ENCODE results near the gene ADRM1. TPM values are rescaled to one million over a fixed set of nuclear protein-coding genes. Genes with fewer than 3 reads are reported as not detected.

ADRM1 gene
- total RNA-seq, 2 experiments from 2014 or later = 97.7 to 103 TPM

- Mint-ChIP-seq H3K36me3 (ENCODE audit: low read depth) (peaks cover 2% of the 10 kb centered on the region), H3K27ac (no peak overlapping the region), H3K4me1 (ENCODE audit: low read depth) (no peaks in the 10 kb centered on the region), H3K27me3 (ENCODE audit: low read depth) (no peaks in the 10 kb centered on the region), H3K4me3 (no peak overlapping the region), H3K9me3 (ENCODE audit: insufficient read depth) (no peaks in the 10 kb centered on the region)
- POLR2A ChIA-PET = no interaction called here
- no peak for ATAC-seq
- DNase-seq = no peak
- CTCF ChIA-PET = no interaction called here
Observed at GRCh38 chr20:62353289-62354030, 50.7 kb downstream of the ADRM1 start.

GRCh38 chr20:62354031-62354808, 51.4 kb downstream of the ADRM1 start:
- Mint-ChIP-seq H3K4me3 (no peak overlapping the region), H3K27ac (no peak overlapping the region), H3K36me3 (ENCODE audit: low read depth) (peaks cover 2% of the 10 kb centered on the region), H3K4me1 (ENCODE audit: low read depth) (no peaks in the 10 kb centered on the region), H3K27me3 (ENCODE audit: low read depth) (no peaks in the 10 kb centered on the region), H3K9me3 (ENCODE audit: insufficient read depth) (no peaks in the 10 kb centered on the region)
- ChIA-PET POLR2A (no interaction called here), CTCF (no interaction called here)
- ATAC-seq (peak; percentile 10), DNase-seq (no peak)

GRCh38 chr20:62354811-62355341, 52.1 kb downstream of the ADRM1 start:
- no peak for DNase-seq
- H3K36me3 Mint-ChIP-seq (ENCODE audit: low read depth) = no peaks in the 10 kb centered on the region
- H3K4me3 Mint-ChIP-seq = no peak overlapping the region
- no peak overlapping the region for H3K27ac Mint-ChIP-seq
- H3K9me3 Mint-ChIP-seq (ENCODE audit: insufficient read depth) = no peaks in the 10 kb centered on the region
- no peak for ATAC-seq
- H3K27me3 Mint-ChIP-seq (ENCODE audit: low read depth) = no peaks in the 10 kb centered on the region
- no peaks in the 10 kb centered on the region for H3K4me1 Mint-ChIP-seq (ENCODE audit: low read depth)
- ChIA-PET CTCF (no interaction called here), POLR2A (interaction anchor here (1.6 kb wide), 1 partner anchor 12 kb away, joined by 3 read pairs; the partner anchor contains the start of gene LAMA5)

- ATAC-seq = no peak
- H3K4me1 Mint-ChIP-seq (ENCODE audit: low read depth) = no peaks in the 10 kb centered on the region
- DNase-seq = no peak
- no peak overlapping the region for H3K27ac Mint-ChIP-seq
- ChIA-PET CTCF (no interaction called here), POLR2A (interaction anchor here (0.6 to 1.6 kb wide), 2 partner anchors 11 to 321 kb away, joined by 3 read pairs; partner anchors contain the start of gene LAMA5)
- H3K27me3 Mint-ChIP-seq (ENCODE audit: low read depth) = no peaks in the 10 kb centered on the region
- no peak overlapping the region for H3K4me3 Mint-ChIP-seq
- H3K36me3 Mint-ChIP-seq (ENCODE audit: low read depth) = no peaks in the 10 kb centered on the region
- no peaks in the 10 kb centered on the region for H3K9me3 Mint-ChIP-seq (ENCODE audit: insufficient read depth)
Observed at GRCh38 chr20:62355516-62355877, 52.7 kb downstream of the ADRM1 start.

- H3K27ac Mint-ChIP-seq = no peak overlapping the region
- no peaks in the 10 kb centered on the region for H3K36me3 Mint-ChIP-seq (ENCODE audit: low read depth)
- H3K27me3 Mint-ChIP-seq (ENCODE audit: low read depth) = no peaks in the 10 kb centered on the region
- DNase-seq (no peak), ATAC-seq (no peak)
- no peaks in the 10 kb centered on the region for H3K9me3 Mint-ChIP-seq (ENCODE audit: insufficient read depth)
- POLR2A ChIA-PET = interaction anchor here (0.6 to 1.6 kb wide), 2 partner anchors 11 to 322 kb away, joined by 3 read pairs; partner anchors contain the start of gene LAMA5
- no peaks in the 10 kb centered on the region for H3K4me1 Mint-ChIP-seq (ENCODE audit: low read depth)
- CTCF ChIA-PET = no interaction called here
- H3K4me3 Mint-ChIP-seq = no peak overlapping the region
Observed at GRCh38 chr20:62355878-62356588, 53.2 kb downstream of the ADRM1 start.

- no peak overlapping the region for H3K4me3 Mint-ChIP-seq
- ATAC-seq (no peak), DNase-seq (no peak)
- H3K9me3 Mint-ChIP-seq (ENCODE audit: insufficient read depth) = no peaks in the 10 kb centered on the region
- no peak overlapping the region for H3K27ac Mint-ChIP-seq
- H3K4me1 Mint-ChIP-seq (ENCODE audit: low read depth) = no peaks in the 10 kb centered on the region
- no peaks in the 10 kb centered on the region for H3K27me3 Mint-ChIP-seq (ENCODE audit: low read depth)
- CTCF ChIA-PET = no interaction called here
- no peaks in the 10 kb centered on the region for H3K36me3 Mint-ChIP-seq (ENCODE audit: low read depth)
- POLR2A ChIA-PET = interaction anchor here (1.6 kb wide), 1 partner anchor 10 kb away, joined by 3 read pairs; the partner anchor contains the start of gene LAMA5
Observed at GRCh38 chr20:62356589-62357186, 53.9 kb downstream of the ADRM1 start.

GRCh38 chr20:62357187-62357667, 54.4 kb downstream of the ADRM1 start:
- ATAC-seq (no peak), DNase-seq (no peak)
- H3K4me3 Mint-ChIP-seq = no peak overlapping the region
- POLR2A ChIA-PET = no interaction called here
- no peaks in the 10 kb centered on the region for H3K9me3 Mint-ChIP-seq (ENCODE audit: insufficient read depth)
- no peaks in the 10 kb centered on the region for H3K27me3 Mint-ChIP-seq (ENCODE audit: low read depth)
- H3K4me1 Mint-ChIP-seq (ENCODE audit: low read depth) = no peaks in the 10 kb centered on the region
- no peak overlapping the region for H3K27ac Mint-ChIP-seq
- no peaks in the 10 kb centered on the region for H3K36me3 Mint-ChIP-seq (ENCODE audit: low read depth)
- CTCF ChIA-PET = no interaction called here

GRCh38 chr20:62357681-62358080, 54.9 kb downstream of the ADRM1 start:
- CTCF ChIA-PET = no interaction called here
- DNase-seq (no peak), ATAC-seq (no peak)
- Mint-ChIP-seq H3K4me1 (ENCODE audit: low read depth) (no peaks in the 10 kb centered on the region), H3K9me3 (ENCODE audit: insufficient read depth) (no peaks in the 10 kb centered on the region), H3K4me3 (no peak overlapping the region), H3K27me3 (ENCODE audit: low read depth) (no peaks in the 10 kb centered on the region), H3K27ac (no peak overlapping the region), H3K36me3 (ENCODE audit: low read depth) (no peaks in the 10 kb centered on the region)
- POLR2A ChIA-PET = no interaction called here

Small RNAs within 50 kb of the gene (microRNA-seq; reads per million reads assigned to microRNA genes)
- not detected for gene MIR4758

Other genes starting within 250 kb of the ADRM1 start
- 10 to 100 TPM; 24.0 to 24.1 TPM for gene TAF4, start 237.1 kb upstream of the ADRM1 start, total RNA-seq
- 10 to 100 TPM; 42.4 to 42.8 TPM for gene LSM14B, start 180.5 kb upstream of the ADRM1 start, total RNA-seq
- gene PSMA7, start 159.6 kb upstream of the ADRM1 start, total RNA-seq = 100 to 1,000 TPM; 333 to 352 TPM
- 10 to 100 TPM; 15.9 to 17.9 TPM for gene SS18L1, start 159.2 kb upstream of the ADRM1 start, total RNA-seq
- gene MTG2, start 120.0 kb upstream of the ADRM1 start, total RNA-seq = 10 to 100 TPM; 31.7 to 34.4 TPM
- gene HRH3, start 82.7 kb upstream of the ADRM1 start, total RNA-seq = not detected
- gene OSBPL2, start 64.5 kb upstream of the ADRM1 start, total RNA-seq = 10 to 100 TPM; 24.1 to 26.4 TPM
- under 1 TPM; 0.40 to 0.63 TPM for gene LAMA5, start 64.3 kb downstream of the ADRM1 start, total RNA-seq
- gene RPS21, start 84.1 kb downstream of the ADRM1 start, total RNA-seq = 1,000 to 10,000 TPM; 1,875 to 1,999 TPM
- 10 to 100 TPM; 17.0 to 17.5 TPM for gene CABLES2, start 104.3 kb downstream of the ADRM1 start, total RNA-seq
- gene RBBP8NL, start 124.5 kb downstream of the ADRM1 start, total RNA-seq = not detected
- gene GATA5, start 173.0 kb downstream of the ADRM1 start, total RNA-seq = not detected